Measurements from ENCODE around the gene TRIM56.
"Not testable (repeated sequence)": the region's sequence is repeated elsewhere in the genome, so short reads cannot be mapped to it uniquely, and the experiment has no call there.

TRIM56 gene, protein sequence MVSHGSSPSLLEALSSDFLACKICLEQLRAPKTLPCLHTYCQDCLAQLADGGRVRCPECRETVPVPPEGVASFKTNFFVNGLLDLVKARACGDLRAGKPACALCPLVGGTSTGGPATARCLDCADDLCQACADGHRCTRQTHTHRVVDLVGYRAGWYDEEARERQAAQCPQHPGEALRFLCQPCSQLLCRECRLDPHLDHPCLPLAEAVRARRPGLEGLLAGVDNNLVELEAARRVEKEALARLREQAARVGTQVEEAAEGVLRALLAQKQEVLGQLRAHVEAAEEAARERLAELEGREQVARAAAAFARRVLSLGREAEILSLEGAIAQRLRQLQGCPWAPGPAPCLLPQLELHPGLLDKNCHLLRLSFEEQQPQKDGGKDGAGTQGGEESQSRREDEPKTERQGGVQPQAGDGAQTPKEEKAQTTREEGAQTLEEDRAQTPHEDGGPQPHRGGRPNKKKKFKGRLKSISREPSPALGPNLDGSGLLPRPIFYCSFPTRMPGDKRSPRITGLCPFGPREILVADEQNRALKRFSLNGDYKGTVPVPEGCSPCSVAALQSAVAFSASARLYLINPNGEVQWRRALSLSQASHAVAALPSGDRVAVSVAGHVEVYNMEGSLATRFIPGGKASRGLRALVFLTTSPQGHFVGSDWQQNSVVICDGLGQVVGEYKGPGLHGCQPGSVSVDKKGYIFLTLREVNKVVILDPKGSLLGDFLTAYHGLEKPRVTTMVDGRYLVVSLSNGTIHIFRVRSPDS

GRCh38 chr7:101085162-101085964 is at the start of gene TRIM56:
TRIM56 (plus strand) TSS chr7:101085481; CDS start chr7:101087313, 1,832 bp downstream.
- peak; percentile 20 to 36 for DNase-seq (ENCODE audit: low read depth in 2 of 2)

DNA sequence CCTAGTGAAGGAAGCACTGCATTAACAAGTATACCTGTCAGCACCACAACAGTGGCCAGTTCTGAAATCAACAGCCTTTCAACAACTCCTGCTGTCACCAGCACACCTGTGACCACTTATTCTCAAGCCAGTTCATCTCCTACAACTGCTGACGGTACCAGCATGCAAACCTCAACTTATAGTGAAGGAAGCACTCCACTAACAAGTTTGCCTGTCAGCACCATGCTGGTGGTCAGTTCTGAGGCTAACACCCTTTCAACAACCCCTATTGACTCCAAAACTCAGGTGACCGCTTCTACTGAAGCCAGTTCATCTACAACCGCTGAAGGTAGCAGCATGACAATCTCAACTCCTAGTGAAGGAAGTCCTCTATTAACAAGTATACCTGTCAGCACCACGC is 49.3 kb upstream of the TRIM56 start:
- no peak for DNase-seq (ENCODE audit: low read depth in 2 of 2)

DNA sequence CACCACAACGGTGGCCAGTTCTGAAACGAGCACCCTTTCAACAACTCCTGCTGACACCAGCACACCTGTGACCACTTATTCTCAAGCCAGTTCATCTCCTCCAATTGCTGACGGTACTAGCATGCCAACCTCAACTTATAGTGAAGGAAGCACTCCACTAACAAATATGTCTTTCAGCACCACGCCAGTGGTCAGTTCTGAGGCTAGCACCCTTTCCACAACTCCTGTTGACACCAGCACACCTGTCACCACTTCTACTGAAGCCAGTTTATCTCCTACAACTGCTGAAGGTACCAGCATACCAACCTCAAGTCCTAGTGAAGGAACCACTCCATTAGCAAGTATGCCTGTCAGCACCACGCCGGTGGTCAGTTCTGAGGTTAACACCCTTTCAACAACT is 44.0 kb upstream of the TRIM56 start:
- DNase-seq (ENCODE audit: low read depth in 2 of 2), result not testable (repeated sequence)

DNA sequence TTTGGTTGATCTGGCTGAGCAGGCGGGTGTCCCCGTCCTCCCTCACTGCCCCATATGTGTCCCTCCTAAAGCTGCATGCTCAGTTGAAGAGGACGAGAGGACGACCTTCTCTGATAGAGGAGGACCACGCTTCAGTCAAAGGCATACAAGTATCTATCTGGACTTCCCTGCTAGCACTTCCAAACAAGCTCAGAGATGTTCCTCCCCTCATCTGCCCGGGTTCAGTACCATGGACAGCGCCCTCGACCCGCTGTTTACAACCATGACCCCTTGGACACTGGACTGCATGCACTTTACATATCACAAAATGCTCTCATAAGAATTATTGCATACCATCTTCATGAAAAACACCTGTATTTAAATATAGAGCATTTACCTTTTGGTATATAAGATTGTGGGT is 26.9 kb upstream of the TRIM56 start:
- no peak for DNase-seq (ENCODE audit: low read depth in 2 of 2)

GRCh38 chr7:101059620-101059942 is 25.7 kb upstream of the TRIM56 start:
- DNase-seq (ENCODE audit: low read depth in 2 of 2), result no peak

DNA sequence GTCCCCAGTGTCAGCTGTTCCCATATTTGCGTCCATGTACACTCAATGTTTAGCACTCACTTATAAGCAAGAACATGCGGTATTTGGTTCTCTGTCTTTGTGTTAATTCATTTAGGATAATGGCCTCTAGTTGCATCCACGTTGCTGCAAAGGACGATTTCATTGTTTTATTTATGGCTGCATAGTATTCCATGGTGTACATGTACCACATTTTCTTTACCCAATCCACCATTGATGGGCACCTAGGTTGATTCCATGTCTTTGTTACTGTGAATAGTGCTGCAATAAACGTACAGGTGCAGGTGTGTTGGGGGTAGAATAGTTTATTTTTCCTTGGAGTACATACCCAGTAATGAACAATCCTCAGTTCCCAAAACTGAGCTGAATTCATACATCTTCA is 24.3 kb upstream of the TRIM56 start:
- DNase-seq (ENCODE audit: low read depth in 2 of 2), result no peak

DNA sequence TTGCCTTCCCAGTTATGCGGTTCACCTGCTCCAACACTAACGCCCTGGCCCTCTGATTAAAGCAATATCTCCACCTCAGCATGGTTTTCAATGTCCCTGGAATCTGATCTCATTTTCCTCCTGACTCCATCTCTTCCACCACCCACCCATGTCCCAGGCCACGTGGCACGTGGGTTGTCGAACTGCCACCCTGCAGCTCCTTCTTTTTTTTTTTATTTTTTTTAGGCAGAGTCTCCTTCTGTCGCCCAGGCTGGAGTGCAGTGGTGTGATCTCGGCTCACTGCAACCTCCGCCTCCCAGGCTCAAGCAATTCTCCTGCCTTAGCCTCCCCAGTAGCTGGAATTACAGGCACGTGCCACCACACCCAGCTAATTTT is 21.1 kb upstream of the TRIM56 start:
- DNase-seq (ENCODE audit: low read depth in 2 of 2), result not testable (repeated sequence)

GRCh38 chr7:101065162-101065561 is 20.1 kb upstream of the TRIM56 start:
- not testable (repeated sequence) for DNase-seq (ENCODE audit: low read depth in 2 of 2)

DNA sequence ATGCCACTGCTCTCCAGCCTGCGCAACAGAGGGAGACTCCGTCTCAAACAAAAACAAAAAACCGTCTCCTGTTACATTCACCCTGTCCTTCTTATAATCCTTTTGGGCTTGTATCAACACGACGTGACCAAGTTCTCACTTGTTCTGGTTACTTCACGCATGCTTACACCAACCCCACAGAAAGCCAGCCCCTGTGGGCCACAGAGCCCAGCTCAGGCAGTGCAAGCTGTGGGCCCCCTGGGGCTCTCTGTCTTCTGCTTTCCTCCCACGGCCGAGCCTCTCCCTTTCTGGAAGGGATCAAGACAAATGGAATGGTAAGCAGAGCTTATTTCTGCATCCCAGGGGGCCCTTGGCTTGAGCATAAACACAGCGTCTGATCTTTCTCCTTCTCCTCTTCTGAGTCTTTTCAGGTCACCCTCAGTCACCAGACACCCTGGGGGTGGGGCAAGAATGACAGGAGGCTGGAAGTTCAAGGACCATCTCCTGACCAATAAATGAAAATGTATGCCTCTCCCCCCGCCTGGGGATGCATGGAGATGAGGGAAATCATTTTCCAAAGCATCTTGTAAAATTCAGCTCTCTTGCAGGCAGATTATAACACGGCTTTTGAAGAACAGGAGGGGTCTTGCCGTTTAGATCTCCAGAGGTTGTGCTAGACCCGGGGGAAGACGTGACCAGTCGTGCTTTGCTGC is 19.0 kb upstream of the TRIM56 start:
- DNase-seq (ENCODE audit: low read depth in 2 of 2), result no peak

- no peak for DNase-seq (ENCODE audit: low read depth in 2 of 2)
Measured at GRCh38 chr7:101066833-101067177, 18.5 kb upstream of the TRIM56 start.

GRCh38 chr7:101068401-101068800 is 16.9 kb upstream of the TRIM56 start:
- DNase-seq (ENCODE audit: low read depth in 2 of 2), result no peak

DNA sequence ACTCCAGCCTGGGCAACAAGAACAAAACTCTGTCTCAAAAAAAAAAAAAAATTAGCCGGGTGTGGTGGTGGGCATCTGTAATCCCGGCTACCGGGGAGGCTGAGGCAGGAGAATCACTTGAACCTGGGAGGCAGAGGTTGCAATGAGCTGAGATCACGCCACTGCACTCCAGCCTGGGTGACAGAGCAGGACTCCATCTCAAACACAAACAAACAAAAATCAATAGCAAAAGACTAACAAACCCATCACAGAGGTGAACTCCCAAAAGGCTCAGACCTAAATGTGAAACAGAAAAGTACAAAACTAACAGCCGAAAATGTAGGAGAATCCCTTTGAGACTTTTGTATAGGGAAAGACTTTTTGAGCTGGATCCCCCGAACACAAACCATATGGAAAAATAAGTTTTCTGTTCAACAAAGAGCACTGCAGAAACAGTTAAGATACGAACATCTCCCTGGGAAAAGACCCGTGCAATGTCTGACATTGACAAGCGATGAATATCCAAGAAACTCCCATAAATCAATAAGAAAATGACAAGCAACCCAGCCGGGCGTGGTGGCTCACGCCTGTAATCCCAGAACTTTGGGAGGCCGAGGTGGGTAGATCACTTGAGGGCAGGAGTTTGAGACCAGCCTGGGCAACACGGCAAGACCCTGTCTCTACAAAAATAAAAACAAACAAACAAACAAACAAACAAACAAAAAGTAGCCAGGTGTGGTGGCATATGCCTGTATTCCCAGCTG is 13.7 kb upstream of the TRIM56 start:
- not testable (repeated sequence) for DNase-seq (ENCODE audit: low read depth in 2 of 2)

GRCh38 chr7:101075646-101076045 is 9.6 kb upstream of the TRIM56 start:
- no peak for DNase-seq (ENCODE audit: low read depth in 2 of 2)

DNA sequence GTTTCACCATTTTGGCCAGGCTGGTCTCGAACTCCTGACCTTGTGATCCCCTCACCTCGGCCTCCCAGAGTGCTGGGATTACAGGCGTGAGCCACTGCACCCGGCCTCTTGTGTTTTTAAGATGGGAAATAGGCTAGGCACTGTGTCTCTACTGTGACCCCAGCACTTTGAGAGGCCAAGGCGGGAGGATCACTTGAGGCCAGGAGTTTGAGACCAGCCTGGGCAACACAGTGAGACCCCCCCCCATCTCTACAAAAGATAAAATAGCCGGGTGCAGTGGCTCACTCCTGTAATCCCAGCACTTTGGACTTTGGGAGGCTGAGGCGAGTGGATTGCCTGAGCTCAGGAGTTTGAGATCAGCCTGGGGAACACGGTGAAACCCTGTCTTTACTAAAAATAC is 9.1 kb upstream of the TRIM56 start:
- not testable (repeated sequence) for DNase-seq (ENCODE audit: low read depth in 2 of 2)

GRCh38 chr7:101077303-101078086 is 7.8 kb upstream of the TRIM56 start:
- DNase-seq (ENCODE audit: low read depth in 2 of 2), result peak in 1 of 2 experiments; percentile 27

- no peak for DNase-seq (ENCODE audit: low read depth in 2 of 2)
Measured at GRCh38 chr7:101081432-101081831, 3.8 kb upstream of the TRIM56 start.

- DNase-seq (ENCODE audit: low read depth in 2 of 2), result no peak
Measured at GRCh38 chr7:101084865-101085161, 468 bp upstream of the TRIM56 start.

DNA sequence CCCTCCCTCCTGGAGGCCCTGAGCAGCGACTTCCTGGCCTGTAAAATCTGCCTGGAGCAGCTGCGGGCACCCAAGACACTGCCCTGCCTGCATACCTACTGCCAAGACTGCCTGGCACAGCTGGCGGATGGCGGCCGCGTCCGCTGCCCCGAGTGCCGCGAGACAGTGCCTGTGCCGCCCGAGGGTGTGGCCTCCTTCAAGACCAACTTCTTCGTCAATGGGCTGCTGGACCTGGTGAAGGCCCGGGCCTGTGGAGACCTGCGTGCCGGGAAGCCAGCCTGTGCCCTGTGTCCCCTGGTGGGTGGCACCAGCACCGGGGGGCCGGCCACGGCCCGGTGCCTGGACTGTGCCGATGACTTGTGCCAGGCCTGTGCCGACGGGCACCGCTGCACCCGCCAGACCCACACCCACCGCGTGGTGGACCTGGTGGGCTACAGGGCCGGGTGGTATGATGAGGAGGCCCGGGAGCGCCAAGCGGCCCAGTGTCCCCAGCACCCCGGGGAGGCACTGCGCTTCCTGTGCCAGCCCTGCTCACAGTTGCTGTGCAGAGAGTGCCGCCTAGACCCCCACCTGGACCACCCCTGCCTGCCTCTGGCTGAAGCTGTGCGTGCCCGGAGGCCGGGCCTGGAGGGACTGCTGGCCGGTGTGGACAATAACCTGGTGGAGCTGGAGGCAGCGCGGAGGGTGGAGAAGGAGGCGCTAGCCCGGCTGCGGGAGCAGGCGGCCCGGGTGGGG is 2.2 kb downstream of the TRIM56 start:
- no peak for DNase-seq (ENCODE audit: low read depth in 2 of 2)

GRCh38 chr7:101088069-101088425 is 2.8 kb downstream of the TRIM56 start:
- no peak for DNase-seq (ENCODE audit: low read depth in 2 of 2)
